ENCODE results near the gene GALNT15.

Gene GALNT15, protein sequence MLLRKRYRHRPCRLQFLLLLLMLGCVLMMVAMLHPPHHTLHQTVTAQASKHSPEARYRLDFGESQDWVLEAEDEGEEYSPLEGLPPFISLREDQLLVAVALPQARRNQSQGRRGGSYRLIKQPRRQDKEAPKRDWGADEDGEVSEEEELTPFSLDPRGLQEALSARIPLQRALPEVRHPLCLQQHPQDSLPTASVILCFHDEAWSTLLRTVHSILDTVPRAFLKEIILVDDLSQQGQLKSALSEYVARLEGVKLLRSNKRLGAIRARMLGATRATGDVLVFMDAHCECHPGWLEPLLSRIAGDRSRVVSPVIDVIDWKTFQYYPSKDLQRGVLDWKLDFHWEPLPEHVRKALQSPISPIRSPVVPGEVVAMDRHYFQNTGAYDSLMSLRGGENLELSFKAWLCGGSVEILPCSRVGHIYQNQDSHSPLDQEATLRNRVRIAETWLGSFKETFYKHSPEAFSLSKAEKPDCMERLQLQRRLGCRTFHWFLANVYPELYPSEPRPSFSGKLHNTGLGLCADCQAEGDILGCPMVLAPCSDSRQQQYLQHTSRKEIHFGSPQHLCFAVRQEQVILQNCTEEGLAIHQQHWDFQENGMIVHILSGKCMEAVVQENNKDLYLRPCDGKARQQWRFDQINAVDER

DNA sequence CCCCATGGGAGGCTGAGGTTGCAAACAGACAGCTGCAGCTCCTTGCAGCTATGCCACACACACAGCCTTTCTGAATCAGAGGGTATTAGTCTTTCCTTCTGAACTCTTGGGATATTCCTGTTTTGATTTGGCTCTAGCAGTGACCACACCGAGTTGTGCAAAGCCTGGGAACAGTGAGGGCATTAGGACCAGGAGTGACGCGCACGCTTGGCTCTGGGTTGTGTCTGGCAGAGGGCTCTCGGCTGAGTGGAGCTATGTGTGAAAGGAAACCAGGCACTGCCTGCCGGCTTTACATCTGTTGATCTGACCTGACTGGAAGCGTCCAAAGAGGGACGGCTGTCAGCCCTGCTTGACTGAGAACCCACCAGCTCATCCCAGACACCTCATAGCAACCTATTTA is at the start of gene GALNT15:
TSS of gene GALNT15 (plus strand) at position 292 of the 400 bp plus-strand sequence. CDS start 472 bp downstream, outside the sequence.
- no peak for DNase-seq (ENCODE audit: low read depth)

DNA sequence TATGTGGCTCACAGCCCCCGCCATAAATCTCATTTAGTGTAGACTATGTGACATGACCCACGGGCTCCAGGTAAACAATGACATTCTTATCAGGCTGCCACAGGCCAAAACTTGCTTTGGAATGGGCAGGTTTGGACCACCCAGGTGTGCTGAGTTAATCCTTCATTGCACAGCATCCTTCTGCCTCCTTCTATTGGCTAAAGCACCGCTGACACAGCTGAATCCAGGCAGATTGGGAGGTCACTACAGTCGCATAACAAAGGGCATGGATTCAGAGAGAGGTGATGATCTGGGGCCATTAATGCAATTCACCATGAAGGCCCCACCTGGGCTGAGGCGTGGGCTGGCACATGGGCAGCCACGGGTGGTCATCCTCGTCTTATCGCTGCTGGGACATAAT is 47.8 kb upstream of the GALNT15 start:
- no peak for DNase-seq (ENCODE audit: low read depth)

DNA sequence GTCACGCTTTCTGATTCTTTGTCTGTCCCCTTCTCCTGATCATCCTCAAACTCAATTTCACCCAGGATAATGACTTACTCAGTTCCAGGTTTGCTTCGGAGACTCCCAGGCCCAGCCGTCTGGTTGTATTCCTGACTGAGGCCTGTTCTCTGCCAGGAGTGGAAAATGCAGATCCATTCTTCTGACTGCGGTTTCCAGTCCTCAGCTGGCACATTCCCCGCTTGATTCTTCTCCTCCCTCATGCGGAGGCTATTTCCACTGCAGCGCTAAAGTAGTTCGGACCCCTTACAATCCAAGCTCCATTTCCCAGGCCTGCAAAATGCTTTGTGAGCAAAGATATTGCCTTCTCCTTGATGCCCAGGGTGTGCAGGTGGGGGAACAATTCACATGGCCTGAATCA is 47.2 kb upstream of the GALNT15 start:
- no peak for DNase-seq (ENCODE audit: low read depth)

DNA sequence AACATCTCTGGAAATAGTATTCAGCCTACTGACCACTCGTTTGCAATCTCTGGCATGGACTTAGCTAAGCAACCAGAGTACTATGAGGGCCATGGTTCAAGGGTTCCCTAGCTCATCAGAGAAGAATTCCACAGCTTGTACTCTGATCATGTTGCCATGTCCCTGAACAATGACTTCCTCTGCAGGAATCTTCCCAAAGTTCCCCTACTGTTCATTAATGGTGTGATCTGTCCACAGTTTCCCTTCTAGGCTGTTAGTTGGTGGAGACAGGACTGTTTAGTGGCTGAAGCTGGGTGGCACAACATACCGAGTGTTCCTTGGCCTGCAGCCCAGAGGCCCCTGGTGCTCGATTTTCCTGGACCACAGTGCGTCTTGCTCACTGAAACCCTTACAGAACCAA is 44.4 kb upstream of the GALNT15 start:
- DNase-seq (ENCODE audit: low read depth): no peak

DNA sequence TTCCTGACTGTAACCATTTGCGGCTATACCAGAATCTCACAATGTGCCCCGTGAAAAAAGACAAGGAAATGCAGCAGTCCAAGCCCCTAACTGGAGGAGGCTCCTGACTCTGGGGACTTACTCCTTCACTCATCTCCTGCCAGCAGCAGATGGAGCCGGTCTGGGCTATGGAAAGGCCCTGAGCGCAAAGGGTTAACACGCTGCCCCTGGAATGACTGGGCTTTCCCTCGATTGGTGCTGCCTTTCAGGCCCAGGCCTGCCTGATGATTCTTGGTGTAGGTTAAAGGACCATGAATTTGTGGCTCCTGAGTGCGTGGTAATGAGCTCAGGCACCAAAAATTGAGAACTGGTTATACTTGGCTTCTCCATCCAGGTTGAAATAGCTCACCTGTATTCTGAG is 42.3 kb upstream of the GALNT15 start:
- DNase-seq (ENCODE audit: low read depth): no peak

DNA sequence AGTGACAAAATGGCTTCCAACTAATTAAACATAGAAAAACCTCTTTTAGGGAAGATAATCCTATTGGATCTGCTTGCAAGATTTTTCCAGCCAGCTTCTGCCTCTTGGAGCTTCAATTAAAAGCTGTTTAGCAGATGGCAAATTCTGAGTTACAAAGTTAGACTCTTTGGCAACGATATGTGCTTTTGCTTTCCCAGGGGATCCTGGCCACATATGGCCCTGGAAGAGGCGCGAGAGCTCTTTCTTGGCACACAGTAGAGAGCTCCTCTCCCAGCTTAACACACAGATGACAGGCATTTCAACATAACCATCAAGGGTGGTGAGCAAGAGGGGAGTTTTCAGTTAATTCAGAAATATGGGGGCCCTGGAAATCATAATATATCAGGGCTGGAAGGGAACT is 41.6 kb upstream of the GALNT15 start:
- DNase-seq (ENCODE audit: low read depth): no peak

DNA sequence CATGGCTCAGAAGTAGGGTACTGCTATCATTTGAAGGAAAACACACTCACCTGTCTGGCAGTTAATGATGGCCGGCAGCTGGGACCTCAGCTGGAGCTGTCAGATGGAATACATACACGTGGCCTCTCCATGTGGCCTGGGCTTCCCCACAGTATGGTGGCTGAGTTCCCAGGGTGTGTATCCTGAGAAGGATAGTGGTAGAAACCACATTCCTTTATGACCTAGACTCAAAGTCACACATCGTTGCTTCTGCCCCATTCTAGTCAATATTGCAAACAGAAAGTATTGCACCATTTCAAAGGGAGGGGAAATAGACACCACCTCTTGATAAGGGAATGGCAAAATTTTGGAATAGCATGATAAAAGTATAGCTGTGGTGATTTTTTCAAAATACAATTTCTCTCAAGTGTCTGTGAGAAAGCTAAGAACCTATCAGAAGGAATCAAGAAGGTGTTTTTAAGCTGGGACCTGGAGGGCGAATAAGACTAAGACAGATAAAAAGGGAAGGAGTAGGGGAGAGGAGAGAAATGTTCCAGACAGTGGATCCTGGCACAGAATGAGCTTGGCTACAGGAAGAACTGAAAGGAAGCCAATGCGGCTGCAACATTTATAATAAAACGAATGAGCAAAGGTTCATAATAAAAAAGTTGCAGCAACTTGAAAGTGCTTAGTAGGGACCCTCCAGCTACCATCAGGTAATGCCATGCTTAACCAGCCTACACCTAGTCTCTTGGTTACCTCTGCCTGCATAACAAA is 40.1 kb upstream of the GALNT15 start:
- DNase-seq (ENCODE audit: low read depth): no peak

DNA sequence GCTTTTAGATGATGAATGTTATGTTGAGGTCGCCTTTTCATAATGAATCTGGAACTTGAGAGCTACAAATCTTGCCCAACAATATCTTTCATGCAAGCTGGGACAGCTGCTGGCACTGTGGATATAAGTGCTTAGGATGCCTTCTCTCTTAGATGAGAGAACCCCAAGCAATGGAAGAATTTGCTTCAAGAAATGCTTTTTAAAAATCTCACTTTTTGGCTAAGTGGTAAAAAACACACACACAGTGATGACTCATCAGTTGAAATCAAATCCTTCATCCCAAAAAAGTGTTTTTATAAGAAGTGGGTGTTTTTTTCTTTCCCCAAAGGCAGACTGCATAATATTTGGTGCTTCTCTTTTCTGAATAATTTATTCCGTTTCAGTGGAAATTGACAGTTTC is 38.4 kb upstream of the GALNT15 start:
- no peak for DNase-seq (ENCODE audit: low read depth)

DNA sequence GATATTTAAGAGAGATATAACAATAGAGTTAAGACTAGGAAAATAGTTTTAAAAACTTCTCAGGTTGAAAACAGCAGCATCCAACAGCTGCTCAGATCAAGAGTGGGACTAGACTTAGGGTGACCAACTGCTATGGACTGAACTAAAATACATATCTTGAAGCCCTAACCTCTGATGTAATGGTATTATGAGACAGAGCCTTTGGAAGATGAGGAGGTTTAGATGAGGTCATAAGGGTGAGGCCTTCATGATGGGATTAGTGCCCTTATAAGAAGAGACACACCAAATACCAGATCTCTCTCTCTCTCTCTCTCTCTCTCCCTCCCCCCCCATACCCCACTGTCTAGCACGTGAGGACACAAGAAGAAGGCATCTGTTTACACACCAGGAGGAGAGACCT is 37.4 kb upstream of the GALNT15 start:
- DNase-seq (ENCODE audit: low read depth): no peak

DNA sequence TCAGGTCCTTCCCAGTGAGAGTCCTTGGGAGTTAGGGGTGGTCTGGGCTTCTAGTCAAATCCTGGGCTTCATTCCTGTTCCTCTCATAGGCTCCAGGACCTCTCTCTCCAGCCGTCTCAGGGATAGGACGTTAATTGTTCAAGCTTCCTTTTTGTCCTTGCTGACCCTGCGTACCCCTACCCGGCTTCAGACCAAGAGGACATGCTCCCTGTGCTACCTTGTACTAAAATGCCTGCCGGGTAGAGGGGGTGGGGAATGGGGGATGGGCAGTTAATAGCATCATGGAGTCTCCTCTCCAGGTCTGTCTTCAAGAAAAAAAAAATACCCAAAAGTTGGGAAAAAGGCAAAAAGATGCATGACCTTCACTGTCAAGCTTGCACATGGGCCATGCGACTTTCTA is 36.5 kb upstream of the GALNT15 start:
- DNase-seq (ENCODE audit: low read depth): no peak

DNA sequence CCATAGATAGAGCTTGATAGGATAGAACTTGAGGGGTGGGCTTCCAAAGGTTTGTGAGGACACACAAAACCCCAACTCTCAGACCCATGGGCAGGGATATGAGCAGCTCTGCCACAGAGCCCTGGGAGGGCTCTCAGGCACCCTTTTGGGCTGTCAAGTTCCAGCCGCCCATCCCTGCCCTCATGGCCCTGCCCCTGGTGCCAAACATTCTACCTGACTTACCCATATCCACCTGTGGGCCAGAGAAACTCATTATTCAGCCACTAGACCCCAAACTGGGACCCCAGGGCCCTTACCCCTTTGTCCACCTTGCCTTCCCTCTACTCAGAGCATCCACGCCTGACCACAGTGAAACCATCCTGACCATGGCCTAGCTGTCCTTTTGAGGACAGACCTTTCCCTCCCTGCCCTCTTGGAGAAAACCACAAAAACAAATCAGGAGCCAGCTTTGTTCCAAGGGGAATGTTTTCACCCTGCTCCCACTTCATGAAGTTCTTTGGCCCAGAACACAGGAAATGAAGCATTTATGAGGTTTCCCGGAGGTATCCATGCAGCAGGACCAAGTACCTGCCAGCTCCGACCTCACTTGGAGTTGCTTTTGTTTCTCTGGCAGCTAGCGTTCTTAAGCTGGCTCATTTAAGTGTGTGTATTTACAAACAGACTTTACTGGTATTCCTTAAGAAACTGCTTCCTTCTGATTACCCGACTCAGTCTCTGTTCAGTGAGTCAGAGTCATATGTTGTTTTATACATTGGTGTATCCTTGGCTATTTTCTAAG is 34.2 kb upstream of the GALNT15 start:
- DNase-seq (ENCODE audit: low read depth): no peak

DNA sequence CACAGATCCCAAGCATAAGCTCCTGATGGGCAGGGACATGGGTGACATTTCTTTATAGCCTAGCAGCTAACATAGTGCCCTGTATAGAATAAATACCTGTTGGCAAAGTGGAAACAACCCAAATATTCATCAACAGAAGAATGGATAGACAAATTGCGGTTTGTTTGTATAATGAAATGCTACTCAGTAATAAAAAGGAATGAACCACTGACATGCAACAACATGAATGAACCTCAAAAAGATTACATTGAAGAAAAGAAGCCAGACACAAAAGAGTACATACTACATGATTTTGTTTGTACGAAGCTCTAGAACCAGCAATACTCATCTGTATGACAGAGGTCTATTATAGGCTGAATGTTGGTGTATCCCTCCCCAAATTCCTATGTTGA is 33.6 kb upstream of the GALNT15 start:
- no peak for DNase-seq (ENCODE audit: low read depth)

DNA sequence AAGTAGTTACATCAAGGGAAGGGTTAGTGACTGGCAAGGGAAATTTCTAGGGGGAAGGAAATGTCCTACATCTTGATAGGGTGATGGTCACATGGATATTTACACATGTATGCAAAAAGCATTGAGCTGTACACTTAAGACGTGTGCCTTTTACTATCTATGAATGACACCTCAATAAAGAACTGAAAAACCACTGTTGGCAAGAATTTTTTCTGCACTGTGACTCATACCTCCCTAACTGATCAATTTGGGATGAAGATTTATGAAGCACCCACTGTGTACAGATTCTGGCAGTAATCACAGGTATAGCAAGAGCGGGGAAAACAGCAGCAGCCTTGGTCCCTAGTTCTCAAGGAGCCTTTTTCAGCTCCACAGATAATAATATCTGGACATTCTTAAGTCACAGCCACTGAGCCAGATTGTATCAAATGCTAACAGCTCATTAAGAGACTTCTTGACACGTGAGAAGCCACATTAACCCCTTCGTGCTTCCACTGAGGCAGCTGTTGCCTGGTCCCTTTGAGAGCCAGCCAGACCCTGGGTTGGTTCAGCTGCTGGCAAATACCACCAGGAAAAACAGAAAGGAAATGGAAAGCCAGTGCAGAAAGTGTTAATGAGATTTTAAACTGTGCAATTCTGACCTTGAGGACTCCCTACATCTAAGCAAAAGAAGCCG is 32.0 kb upstream of the GALNT15 start:
- DNase-seq (ENCODE audit: low read depth): no peak

DNA sequence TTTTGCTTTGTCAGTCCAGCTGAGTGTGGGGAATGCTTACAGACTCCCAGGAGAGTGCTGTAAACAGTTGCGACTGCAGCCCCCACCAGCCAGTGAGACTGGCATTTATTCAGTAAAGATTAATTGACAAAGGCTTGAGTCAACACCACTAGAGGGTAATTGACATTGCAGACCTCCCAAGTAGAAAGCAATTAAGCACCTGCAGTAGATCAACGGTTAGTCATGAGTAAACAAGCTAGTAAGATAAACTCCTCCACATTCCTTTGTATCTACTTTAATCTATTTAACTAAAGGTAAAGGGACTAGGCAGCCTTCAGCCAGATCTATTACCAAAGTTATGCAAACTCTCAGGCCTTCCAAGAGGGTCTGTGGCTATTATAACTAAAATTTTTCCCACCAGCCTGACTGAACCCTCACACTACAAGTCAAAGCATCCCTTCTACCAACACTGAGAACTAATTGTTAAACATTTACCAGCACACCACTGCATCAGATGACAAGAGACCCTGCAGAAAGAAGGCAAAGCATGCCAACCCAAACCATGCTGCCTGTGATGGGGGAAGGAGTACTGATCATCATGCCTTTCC is 30.5 kb upstream of the GALNT15 start:
- no peak for DNase-seq (ENCODE audit: low read depth)

DNA sequence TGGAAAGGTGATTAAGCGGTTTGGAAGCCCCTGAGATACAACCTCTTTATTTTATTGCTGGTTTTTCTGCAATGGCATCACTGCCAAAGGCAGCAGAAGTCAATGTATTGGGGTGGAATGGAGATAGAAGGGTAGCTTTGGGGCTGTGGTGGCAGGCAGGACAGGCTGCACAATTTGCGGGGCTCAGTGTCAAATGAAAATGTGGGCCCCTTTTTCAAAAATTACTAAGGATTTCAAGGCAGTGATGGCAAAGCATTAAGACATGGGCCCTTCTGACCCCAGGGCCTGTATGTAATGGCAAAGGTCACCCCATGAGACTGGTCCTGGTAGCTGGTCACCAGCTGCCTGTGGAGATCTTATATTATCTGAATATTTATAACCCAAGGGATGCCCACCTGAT is 29.3 kb upstream of the GALNT15 start:
- no peak for DNase-seq (ENCODE audit: low read depth)

DNA sequence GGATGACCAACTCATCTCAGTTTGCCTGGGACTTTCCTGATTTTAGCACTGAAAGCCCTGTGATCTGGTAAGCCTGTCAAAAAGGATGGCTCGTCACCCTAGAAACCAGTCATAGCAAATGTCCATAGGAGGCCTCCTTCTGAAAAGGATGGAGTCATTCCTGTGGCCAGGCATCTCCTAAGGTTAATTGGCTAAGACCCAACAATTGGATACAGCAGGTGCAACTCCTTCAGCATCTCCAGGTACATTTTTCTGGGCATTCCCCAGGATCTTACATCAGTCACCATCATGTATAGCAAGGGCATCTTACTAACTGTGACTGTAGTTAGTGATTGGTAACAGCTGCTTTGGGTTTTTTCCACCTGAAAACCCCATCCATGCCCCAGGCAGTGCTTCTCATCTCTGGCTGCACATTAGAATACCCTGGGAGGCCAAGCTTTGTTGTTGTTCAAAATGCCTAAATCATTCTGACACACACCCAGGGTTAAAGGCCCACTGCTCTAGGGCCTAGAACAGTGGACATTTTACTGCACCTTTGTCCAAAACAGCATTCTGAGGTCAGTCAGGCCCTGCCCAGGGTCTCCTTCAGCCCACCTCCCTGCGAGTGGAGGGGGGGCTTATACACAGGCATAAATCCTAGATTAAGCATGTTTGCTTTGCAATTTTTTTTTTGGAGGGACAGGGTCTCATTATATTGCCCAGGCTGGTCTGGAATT is 28.3 kb upstream of the GALNT15 start:
- DNase-seq (ENCODE audit: low read depth): no peak

DNA sequence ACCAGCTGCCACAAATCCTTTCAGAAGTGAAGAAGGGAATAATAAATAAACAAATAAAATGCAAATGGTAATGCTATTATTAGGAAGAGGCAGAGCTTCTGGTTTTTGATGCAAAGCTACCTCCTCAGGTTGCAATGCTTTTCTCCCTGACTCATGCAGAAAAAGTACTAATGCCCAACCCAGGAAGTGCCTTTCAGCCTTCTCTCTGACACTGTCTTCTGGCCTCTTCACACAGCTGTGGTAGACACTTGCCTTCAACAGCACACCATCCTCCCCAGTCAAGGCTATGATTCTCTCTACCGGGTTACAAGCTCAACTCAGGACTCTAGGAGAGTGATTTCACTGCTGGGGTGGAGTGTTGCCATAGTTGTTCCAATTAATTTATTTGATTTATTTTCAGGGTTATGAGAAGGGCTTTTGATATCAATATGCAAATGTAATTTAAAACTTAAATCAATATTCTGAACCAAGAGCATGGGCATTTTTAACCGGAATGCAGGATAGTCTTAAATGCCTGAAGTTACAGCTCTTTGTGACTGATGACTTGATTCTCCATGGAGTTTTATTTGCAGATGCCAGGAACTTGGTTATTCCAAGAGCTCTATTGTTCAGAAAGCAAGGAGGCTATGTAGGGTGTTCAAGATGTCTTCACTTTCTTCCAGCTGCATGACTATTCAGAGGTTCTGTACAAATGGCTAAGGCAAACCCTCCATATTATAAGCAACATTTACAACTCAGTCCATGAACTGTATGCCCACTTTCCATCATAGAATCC is 27.1 kb upstream of the GALNT15 start:
- DNase-seq (ENCODE audit: low read depth): no peak

DNA sequence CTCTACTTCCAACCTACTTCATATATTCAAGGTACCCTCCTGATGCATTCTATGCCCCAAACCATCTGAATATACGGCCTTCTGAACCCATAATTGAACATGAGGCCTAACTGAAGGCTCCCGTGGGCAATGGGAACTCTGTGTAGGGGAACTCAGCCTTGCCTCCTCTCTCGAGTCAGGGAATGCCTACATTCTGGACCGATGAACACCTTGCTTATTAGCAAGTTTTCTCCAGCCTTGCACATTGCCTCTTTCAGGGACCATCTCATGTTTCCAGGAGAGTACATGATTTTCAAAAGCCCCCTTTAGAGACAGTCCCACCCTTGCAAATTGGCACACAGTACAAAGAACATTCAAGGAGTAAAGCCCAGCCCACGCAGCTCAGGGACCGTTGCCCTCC is 26.3 kb upstream of the GALNT15 start:
- DNase-seq (ENCODE audit: low read depth): no peak

DNA sequence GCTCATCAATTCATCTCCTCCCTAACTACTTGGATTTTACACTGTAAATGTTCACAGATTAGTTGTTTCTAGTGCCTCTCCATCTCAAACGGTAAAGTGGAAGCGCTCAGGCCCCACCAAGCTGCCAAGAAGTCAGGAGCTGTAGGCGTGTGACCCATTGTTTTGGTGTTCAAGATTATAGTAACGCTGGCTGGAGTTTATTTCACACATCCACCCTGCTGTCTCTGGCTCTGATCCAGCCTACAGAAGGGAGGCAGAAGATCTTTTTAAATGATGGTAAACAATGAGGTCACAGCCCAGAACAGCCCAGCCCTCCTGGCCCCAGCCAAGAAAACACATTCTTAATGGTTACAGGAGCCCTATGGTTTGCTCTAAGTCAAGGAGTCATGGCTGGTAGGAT is 25.7 kb upstream of the GALNT15 start:
- DNase-seq (ENCODE audit: low read depth): no peak

DNA sequence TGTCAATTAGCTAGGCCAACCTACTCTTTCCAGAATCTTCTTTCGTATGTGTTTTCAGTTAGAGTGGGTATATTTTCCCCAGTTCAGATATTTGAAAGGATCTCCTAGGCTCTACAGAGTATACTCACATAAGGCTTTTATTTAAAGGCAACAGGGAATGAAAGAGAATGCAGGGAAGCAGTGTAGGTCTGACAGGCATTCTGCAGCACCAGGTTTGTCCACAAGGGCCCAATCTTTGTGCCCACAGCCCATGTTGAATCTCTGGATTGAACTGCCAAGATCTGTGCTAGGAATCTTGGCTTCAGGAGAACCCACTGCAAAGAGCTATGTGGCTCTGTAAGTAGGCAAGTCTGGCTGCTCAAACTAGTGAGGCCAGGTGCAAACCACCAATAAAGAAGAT is 24.2 kb upstream of the GALNT15 start:
- no peak for DNase-seq (ENCODE audit: low read depth)

Measured in stimulated activated CD8-positive, alpha-beta memory T cell treated with anti-CD3 and anti-CD28 coated beads, Interleukin-7, amount 100 ng/mL, for 24 hours (primary cell).